D721Med (cell line): Measurements from ENCODE around the gene PAPPA.

Source experiments
- DNase-seq: peaks from one replicate; pipeline ENCODE4 v3.0.0; 2011; ENCODE audit warnings: low spot score; ENCODE audit not compliant: insufficient read length
- FAIRE-seq: peaks from 2 replicates; lab custom pipeline; 2011; peaks lifted over from hg19 to GRCh38; lab: Jason Lieb, UNC
- CTCF ChIP-seq: IDR thresholded peaks from 2 replicates; pipeline ENCODE4 v1.5.1; 2012; ENCODE audit warnings: mild to moderate bottlenecking, control low read depth; ENCODE audit not compliant: insufficient read depth; ENCODE audit errors: missing control alignments

Gene PAPPA

GRCh38 chr9:116372081-116372673 is 218.6 kb downstream of the PAPPA start:
- FAIRE-seq (no peak), DNase-seq (no peak)
- TF ChIP-seq CTCF = no peak

- FAIRE-seq (no peak), DNase-seq (no peak)
- no peak for TF ChIP-seq CTCF
These were observed 219.2 kb downstream of the PAPPA start for GRCh38 chr9:116372786-116373185.

DNA sequence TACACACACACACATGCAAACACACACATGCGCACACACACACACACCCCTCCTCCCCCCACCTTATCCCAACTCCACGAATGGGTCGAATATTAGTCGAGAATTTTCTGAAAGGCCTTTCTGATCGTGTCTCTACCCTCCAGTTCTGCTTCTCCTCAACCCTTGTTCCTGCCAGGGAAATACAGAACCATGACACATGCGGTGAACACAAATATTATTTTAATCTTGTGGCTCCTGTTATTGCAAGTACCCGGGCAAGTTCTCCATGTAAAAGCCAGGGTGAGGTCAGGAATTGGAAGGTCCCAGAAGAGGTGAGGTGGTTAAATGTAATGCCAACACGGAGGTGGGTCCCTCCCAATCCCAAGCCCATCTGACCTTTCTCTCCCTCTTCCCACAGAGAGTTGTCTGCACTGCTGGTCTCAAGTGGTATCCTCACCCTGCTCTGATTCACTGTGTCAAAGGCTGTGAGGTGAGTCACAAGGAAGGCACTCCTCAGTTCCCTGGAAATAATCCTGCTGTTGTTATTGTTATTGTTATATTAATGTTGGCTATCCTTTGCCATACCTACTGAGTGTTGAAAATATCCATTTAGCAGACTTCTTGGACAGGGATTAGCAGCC is 223.7 kb downstream of the PAPPA start:
- DNase-seq = no peak
- no peak for FAIRE-seq
- TF ChIP-seq CTCF = no peak

- FAIRE-seq = no peak
- no peak for TF ChIP-seq CTCF
- DNase-seq = no peak
These were observed 225.3 kb downstream of the PAPPA start for GRCh38 chr9:116378873-116379272.

GRCh38 chr9:116379821-116380220 is 226.2 kb downstream of the PAPPA start:
- FAIRE-seq (no peak), DNase-seq (no peak)
- TF ChIP-seq CTCF = no peak

- DNase-seq = no peak
- FAIRE-seq = no peak
- no peak for TF ChIP-seq CTCF
These were observed 227.0 kb downstream of the PAPPA start for GRCh38 chr9:116380496-116380995.

GRCh38 chr9:116381350-116381749 is 227.8 kb downstream of the PAPPA start:
- no peak for FAIRE-seq
- TF ChIP-seq CTCF = no peak
- DNase-seq = no peak
